Breast epithelium (tissue), 3 donors: ENCODE results near the gene CEP112.

Experiments
- CTCF ChIP-seq, 3 donors: fragments of 450-650 bp; IDR thresholded peaks; one replicate each; pipeline ENCODE4 v1.5.1; 2016 to 2017; ENCODE audit warnings: antibody characterized with exemption in 3 of 3, mild to moderate bottlenecking in 3 of 3, moderate library complexity in 3 of 3
- POLR2A ChIP-seq: fragments of 450-650 bp; IDR thresholded peaks from one replicate; pipeline ENCODE4 v1.6.1; 2016; ENCODE audit warnings: antibody characterized with exemption, mild to moderate bottlenecking, moderate library complexity

- TF ChIP-seq CTCF (IDR thresholded peaks at IDR 0.05) (no peak), POLR2A (no peak)
Observed at GRCh38 chr17:65984299-65984698, 207.6 kb downstream of the CEP112 start.
